CD4-positive, alpha-beta T cell (primary cell): ENCODE data around the gene THNSL1. TPM values are rescaled to one million over a fixed set of nuclear protein-coding genes. Genes with fewer than 3 reads are reported as not detected.

ENCODE experiments used
- ATAC-seq: fragments of 200-7000 bp; cut with Tn5 transposase; one replicate; pipeline ENCODE4 v1.10.0; 2022; ENCODE audit warnings: mild to moderate bottlenecking; ENCODE audit not compliant: poor library complexity
- CTCF ChIA-PET: fragments of 350-600 bp; sonication (Branson Sonifier 250); formaldehyde crosslinking; loops from one replicate; lab custom pipeline; 2021; ENCODE audit warnings: antibody characterized with exemption, inconsistent platforms; lab: Charles Lee
- POLR2A ChIA-PET: fragments of 350-600 bp; sonication (Branson Sonifier 250); formaldehyde crosslinking; loops from one replicate; lab custom pipeline; 2021; ENCODE audit warnings: antibody characterized with exemption, inconsistent platforms; lab: Charles Lee
- DNase-seq, 14 experiments: peaks; one replicate each; pipeline ENCODE4 v3.0.0-alpha.2; 2013 to 2020; ENCODE audit warnings: mixed read lengths in 2 of 14
- H3K27ac ChIP-seq, 2 donors: one replicate each; pipeline versions ENCODE4 v1.5.1 to v1.7.0; 2013; ENCODE audit warnings: low read length in 2 of 2, low read depth in 1 of 2, mild to moderate bottlenecking in 1 of 2
- H3K27me3 ChIP-seq, 2 experiments: 1 replicate in 1 of 2; 2 replicates in 1 of 2; pipeline versions ENCODE4 v1.6.1 to v1.7.0; 2013; ENCODE audit warnings: low read length in 2 of 2, control low read depth in 1 of 2, mild to moderate bottlenecking in 1 of 2, moderate library complexity in 1 of 2; ENCODE audit not compliant: insufficient read depth in 2 of 2, control insufficient read depth in 1 of 2
- H3K36me3 ChIP-seq: one replicate; pipeline ENCODE4 v1.6.1; 2013; ENCODE audit warnings: low read length, control low read depth; ENCODE audit not compliant: insufficient read depth
- H3K4me1 ChIP-seq: one replicate; pipeline ENCODE4 v1.6.1; 2013; ENCODE audit warnings: low read length, control low read depth; ENCODE audit not compliant: insufficient read depth
- H3K4me3 ChIP-seq: one replicate; pipeline ENCODE4 v1.5.1; 2013; ENCODE audit warnings: mild to moderate bottlenecking, low read length, moderate library complexity
- H3K9me3 ChIP-seq, 2 experiments: 1 replicate in 1 of 2; 2 replicates in 1 of 2; pipeline versions ENCODE4 v1.6.1 to v1.7.0; 2013; ENCODE audit warnings: low read length in 2 of 2, mild to moderate bottlenecking in 2 of 2, control low read depth in 1 of 2, moderate library complexity in 1 of 2; ENCODE audit not compliant: control insufficient read depth in 1 of 2, insufficient read depth in 1 of 2
- H3K27ac Mint-ChIP-seq: one replicate; pipeline ENCODE4 v1.8.0; 2020; ENCODE audit warnings: mixed read lengths
- H3K27me3 Mint-ChIP-seq: one replicate; pipeline ENCODE4 v1.8.0; 2021; ENCODE audit warnings: mixed read lengths
- H3K36me3 Mint-ChIP-seq: one replicate; pipeline ENCODE4 v1.8.0; 2021; ENCODE audit warnings: low read depth, mixed read lengths
- H3K4me1 Mint-ChIP-seq: one replicate; pipeline ENCODE4 v1.8.0; 2021; ENCODE audit warnings: low read depth, mixed read lengths
- H3K4me3 Mint-ChIP-seq: one replicate; pipeline ENCODE4 v1.8.0; 2020; ENCODE audit warnings: mild to moderate bottlenecking, mixed read lengths
- H3K9me3 Mint-ChIP-seq: one replicate; pipeline ENCODE4 v1.8.0; 2020; ENCODE audit warnings: mixed read lengths
- intact Hi-C, 2 experiments: fragments of 100-400 bp; cut with DNase I in 1 of 2; cut with micrococcal nuclease in 1 of 2; formaldehyde crosslinking; loops; one replicate each; pipeline versions ENCODE4 v1.15.1 to v1.9.0; 2023 to 2025; cut with DNase I, micrococcal nuclease
- total RNA-seq, 174 experiments: library from RNA in 2 of 174; stranded (reverse) in 2 of 174; gene quantifications; one replicate each; pipeline ENCODE4 v1.2.3 and lab custom pipeline; 2021 to 2026
- TF ChIP-seq, protein P1 (sequence below): fragments of 200-600 bp; IDR thresholded peaks from one replicate; pipeline ENCODE4 v1.8.0; 2022; ENCODE audit warnings: antibody characterized with exemption, mild to moderate bottlenecking

Gene THNSL1
- total RNA-seq, 2 experiments from 2014 or later = 0.31 to 0.52 TPM

DNA sequence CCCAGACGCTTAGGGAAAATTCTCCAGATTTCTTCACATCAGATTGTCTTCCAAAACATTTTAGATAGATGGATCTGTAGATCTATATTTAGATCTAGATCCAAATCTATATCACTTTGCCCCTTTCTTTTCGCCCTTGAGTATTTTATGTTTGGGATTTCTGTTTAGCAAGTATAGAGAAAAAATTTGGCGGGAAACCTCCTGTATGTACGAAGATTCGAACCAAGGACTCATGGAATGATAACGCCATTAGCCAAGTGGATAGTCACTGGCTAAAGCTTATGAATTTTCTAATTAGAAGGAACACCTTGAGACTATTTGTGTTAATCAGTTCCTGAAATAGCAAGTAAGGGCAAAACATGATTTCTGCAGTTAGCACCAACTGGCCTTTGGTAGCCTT lies 1.2 kb downstream of the THNSL1 start:
- H3K36me3 Mint-ChIP-seq = peaks cover 20% of the 10 kb centered on the region
- TF ChIP-seq, protein P1, sequence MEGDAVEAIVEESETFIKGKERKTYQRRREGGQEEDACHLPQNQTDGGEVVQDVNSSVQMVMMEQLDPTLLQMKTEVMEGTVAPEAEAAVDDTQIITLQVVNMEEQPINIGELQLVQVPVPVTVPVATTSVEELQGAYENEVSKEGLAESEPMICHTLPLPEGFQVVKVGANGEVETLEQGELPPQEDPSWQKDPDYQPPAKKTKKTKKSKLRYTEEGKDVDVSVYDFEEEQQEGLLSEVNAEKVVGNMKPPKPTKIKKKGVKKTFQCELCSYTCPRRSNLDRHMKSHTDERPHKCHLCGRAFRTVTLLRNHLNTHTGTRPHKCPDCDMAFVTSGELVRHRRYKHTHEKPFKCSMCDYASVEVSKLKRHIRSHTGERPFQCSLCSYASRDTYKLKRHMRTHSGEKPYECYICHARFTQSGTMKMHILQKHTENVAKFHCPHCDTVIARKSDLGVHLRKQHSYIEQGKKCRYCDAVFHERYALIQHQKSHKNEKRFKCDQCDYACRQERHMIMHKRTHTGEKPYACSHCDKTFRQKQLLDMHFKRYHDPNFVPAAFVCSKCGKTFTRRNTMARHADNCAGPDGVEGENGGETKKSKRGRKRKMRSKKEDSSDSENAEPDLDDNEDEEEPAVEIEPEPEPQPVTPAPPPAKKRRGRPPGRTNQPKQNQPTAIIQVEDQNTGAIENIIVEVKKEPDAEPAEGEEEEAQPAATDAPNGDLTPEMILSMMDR = no peak
- DNase-seq (no peak), ATAC-seq (no peak)
- ChIA-PET CTCF (no interaction called here), POLR2A (interaction anchor here (1.6 to 2.5 kb wide), 3 partner anchors 7 to 395 kb away, joined by 4 to 46 read pairs (median 7); no protein-coding TSS in a partner anchor)
- H3K9me3 ChIP-seq = no peaks in the 10 kb centered on the region
- H3K4me3 Mint-ChIP-seq = peak overlapping the region; percentile 94
- no peaks in the 10 kb centered on the region for H3K27me3 Mint-ChIP-seq
- H3K4me3 ChIP-seq = peak overlapping the region; percentile 82
- peaks cover 29% of the 10 kb centered on the region for H3K4me1 Mint-ChIP-seq
- H3K4me1 ChIP-seq = peaks cover 19% of the 10 kb centered on the region
- peak overlapping the region; percentile 95 for H3K27ac Mint-ChIP-seq
- H3K27ac ChIP-seq = peak overlapping the region; percentile 86 to 89
- H3K36me3 ChIP-seq = no peaks in the 10 kb centered on the region
- no peaks in the 10 kb centered on the region for H3K9me3 Mint-ChIP-seq
- intact Hi-C loops = loop anchor here (2.0 to 10.0 kb wide), 5 partner anchors 135 to 1583 kb away; partner anchors contain the start of genes ARHGAP21 (in 1 of the 2) and OTUD1 (in 1 of the 2)
- no peaks in the 10 kb centered on the region for H3K27me3 ChIP-seq

DNA sequence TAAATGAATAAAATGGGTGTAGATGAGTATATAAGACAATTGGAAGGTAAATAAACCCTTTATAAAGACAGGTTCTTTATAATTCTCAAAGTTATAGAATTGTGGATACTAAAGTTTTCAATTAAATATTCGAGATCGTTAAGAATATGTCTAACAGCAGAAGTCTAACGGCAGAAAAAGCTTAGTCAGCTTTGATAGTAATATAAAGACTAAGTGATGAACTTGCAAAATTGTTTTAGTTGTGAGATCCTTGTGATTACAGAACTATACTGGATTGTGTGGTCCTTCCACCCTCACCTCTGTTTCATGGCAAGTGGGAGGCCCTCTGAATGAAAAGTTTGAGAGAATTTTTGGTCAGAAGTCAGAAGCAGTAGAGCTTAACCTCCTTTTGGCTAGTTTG lies 2.3 kb downstream of the THNSL1 start:
- no peak overlapping the region for H3K4me3 ChIP-seq
- H3K9me3 ChIP-seq = no peaks in the 10 kb centered on the region
- peak overlapping the region; percentile 95 for H3K27ac Mint-ChIP-seq
- no peak overlapping the region for H3K4me3 Mint-ChIP-seq
- H3K27me3 ChIP-seq = no peaks in the 10 kb centered on the region
- peaks cover 29% of the 10 kb centered on the region for H3K4me1 Mint-ChIP-seq
- H3K4me1 ChIP-seq = peaks cover 19% of the 10 kb centered on the region
- TF ChIP-seq, protein P1 = no peak
- no peak for ATAC-seq
- no peak for DNase-seq
- H3K9me3 Mint-ChIP-seq = no peaks in the 10 kb centered on the region
- H3K36me3 Mint-ChIP-seq = peaks cover 27% of the 10 kb centered on the region
- H3K27me3 Mint-ChIP-seq = no peaks in the 10 kb centered on the region
- no peaks in the 10 kb centered on the region for H3K36me3 ChIP-seq
- intact Hi-C loops = loop anchor here (5.0 to 10.0 kb wide), 3 partner anchors 136 to 1584 kb away; partner anchors contain the start of gene OTUD1 (in 1 of the 2)
- ChIA-PET CTCF (no interaction called here), POLR2A (interaction anchor here (1.6 kb wide), 1 partner anchor 396 kb away, joined by 4 read pairs; no protein-coding TSS in a partner anchor)
- no peak overlapping the region for H3K27ac ChIP-seq

GRCh38 chr10:25023278-25023677 lies 6.9 kb downstream of the THNSL1 start:
- Mint-ChIP-seq H3K4me3 (no peak overlapping the region), H3K27me3 (no peaks in the 10 kb centered on the region), H3K27ac (no peak overlapping the region), H3K9me3 (peaks cover 2% of the 10 kb centered on the region), H3K36me3 (peaks cover 31% of the 10 kb centered on the region), H3K4me1 (peaks cover 8% of the 10 kb centered on the region)
- POLR2A ChIA-PET = no interaction called here
- no peak for ATAC-seq
- Histone ChIP-seq H3K9me3 (no peaks in the 10 kb centered on the region), H3K4me1 (no peaks in the 10 kb centered on the region), H3K36me3 (peaks cover 3% of the 10 kb centered on the region), H3K4me3 (no peak overlapping the region), H3K27me3 (no peaks in the 10 kb centered on the region), H3K27ac (no peak overlapping the region)
- CTCF ChIA-PET = no interaction called here
- intact Hi-C loops = no loop called here
- no peak for DNase-seq
- TF ChIP-seq, protein P1 = no peak
